Esophagus muscularis mucosa (tissue), 3 donors: ENCODE measurements around the gene PCDHB15.

Experiments used
- EP300 ChIP-seq: sonication (generic); formaldehyde crosslinking; IDR thresholded peaks from one replicate; pipeline ENCODE4 v1.6.1; 2017; ENCODE audit warnings: antibody characterized with exemption
- POLR2AphosphoS5 ChIP-seq, 2 donors: sonication (generic); formaldehyde crosslinking; IDR thresholded peaks; one replicate each; pipeline ENCODE4 v1.6.1; 2017; ENCODE audit warnings: antibody characterized with exemption in 2 of 2

DNA sequence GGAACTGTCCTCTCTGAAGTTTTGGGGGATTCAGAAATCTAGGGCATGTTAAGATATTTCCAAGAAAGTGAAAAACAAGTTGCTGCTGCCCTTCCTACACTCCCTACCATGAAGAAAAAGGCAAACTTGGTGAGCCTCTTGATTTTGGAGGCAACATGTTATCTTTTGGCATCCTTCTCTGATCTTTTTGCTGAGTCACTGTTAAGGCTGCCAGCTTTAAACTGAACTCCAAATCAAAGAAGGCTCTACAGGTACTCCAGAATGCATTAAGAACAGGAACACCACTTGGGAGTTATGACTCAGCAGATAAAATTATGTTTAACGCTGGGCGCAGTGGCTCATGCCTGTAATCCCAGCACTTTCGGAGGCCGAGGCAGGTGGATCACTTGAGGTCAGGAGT is 24.0 kb downstream of the PCDHB15 start:
- TF ChIP-seq EP300: no peak
- no peak for TF ChIP-seq POLR2AphosphoS5 (IDR thresholded peaks at IDR 0.05)
